ENCODE data around the gene GZF1. TPM values are rescaled to one million over a fixed set of nuclear protein-coding genes. Genes with fewer than 3 reads are reported as not detected.

GZF1 gene
- total RNA-seq, 4 donors from 2014 or later: 4.9 to 23.3 (median 13.3) TPM

DNA sequence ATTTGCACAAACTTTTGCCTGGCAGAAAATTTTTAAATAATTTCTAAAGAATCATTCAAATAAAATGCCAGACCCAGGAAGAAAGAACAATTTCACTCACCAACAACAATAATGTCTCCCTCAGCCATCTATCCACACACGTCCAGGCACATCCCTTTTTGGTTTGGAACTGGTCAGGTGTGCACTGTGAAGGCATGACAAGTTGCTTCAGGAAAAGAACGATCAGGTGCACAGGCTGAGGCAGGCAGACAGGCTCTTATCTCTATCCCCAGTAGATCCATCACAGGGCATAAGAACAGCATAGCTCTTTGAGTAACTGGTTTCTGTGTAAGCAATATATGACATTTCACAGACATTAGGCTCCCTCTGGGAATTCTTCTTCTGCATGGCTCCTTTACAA, 29.5 kb upstream of the GZF1 start:
- H3K4me3 ChIP-seq: no peak overlapping the region
- no peaks in the 10 kb centered on the region for H3K36me3 ChIP-seq
- no peaks in the 10 kb centered on the region for H3K4me1 ChIP-seq
- no peaks in the 10 kb centered on the region for H3K9me3 ChIP-seq
- H3K27ac ChIP-seq: no peak overlapping the region
- no peaks in the 10 kb centered on the region for H3K27me3 ChIP-seq
- no peak for DNase-seq
- intact Hi-C loops (cut with DNase I; ENCODE audit: low total_unique reads) (loop anchor here (10.0 kb wide), 1 partner anchor 648 kb away; no protein-coding TSS in a partner anchor), in situ Hi-C loops (cut with MboI; ENCODE audit: low pct_ligation_motif_present in 1 of 4, low pct_unique_long_range_greater_than_20kb in 1 of 4, low sequenced_read_pairs in 3 of 4) (loop anchor here in 2 of 4 donors (10.0 to 25.0 kb wide), 3 partner anchors 280 to 638 kb away; partner anchors contain the start of gene CST9 (in 1 of the 2))
- WGBS, 2 donors (ENCODE audit: low coverage in 1 of 2): 61 to 68% methylated on average over 2 of the region's 2 CpGs
- TF ChIP-seq, protein P1, sequence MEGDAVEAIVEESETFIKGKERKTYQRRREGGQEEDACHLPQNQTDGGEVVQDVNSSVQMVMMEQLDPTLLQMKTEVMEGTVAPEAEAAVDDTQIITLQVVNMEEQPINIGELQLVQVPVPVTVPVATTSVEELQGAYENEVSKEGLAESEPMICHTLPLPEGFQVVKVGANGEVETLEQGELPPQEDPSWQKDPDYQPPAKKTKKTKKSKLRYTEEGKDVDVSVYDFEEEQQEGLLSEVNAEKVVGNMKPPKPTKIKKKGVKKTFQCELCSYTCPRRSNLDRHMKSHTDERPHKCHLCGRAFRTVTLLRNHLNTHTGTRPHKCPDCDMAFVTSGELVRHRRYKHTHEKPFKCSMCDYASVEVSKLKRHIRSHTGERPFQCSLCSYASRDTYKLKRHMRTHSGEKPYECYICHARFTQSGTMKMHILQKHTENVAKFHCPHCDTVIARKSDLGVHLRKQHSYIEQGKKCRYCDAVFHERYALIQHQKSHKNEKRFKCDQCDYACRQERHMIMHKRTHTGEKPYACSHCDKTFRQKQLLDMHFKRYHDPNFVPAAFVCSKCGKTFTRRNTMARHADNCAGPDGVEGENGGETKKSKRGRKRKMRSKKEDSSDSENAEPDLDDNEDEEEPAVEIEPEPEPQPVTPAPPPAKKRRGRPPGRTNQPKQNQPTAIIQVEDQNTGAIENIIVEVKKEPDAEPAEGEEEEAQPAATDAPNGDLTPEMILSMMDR (IDR thresholded peaks at IDR 0.05): no peak
- TF ChIP-seq POLR2AphosphoS5 (IDR thresholded peaks at IDR 0.05): no peak
- no peak for TF ChIP-seq EP300 (IDR thresholded peaks at IDR 0.05; ENCODE audit: low read depth)

DNA sequence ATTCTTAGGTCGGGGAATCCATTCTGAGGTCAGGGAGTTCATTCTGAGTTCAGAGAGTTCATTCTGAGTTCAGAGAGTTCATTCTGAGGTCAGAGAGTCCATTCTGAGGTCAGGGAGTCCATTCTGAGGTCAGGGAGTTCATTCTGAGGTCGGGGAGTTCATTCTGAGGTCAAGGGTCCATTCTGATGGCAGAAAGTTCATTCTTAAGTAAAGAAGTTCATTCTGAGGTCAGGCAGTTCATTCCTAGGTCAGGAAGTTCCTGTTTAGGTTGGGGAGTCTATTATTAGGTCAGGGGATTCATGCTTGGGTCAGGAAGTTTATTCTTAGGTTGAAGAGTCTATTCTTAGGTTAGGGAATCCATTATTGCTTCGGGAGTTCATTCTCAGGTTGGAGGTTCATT, 27.9 kb upstream of the GZF1 start:
- TF ChIP-seq POLR2A (IDR thresholded peaks at IDR 0.05): no peak
- no peaks in the 10 kb centered on the region for H3K36me3 ChIP-seq
- WGBS, 2 donors (ENCODE audit: low coverage in 1 of 2): 62% methylated on average over 3 of the region's 3 CpGs; no CpG with 5 or more reads in 1 of the 2 donors
- H3K4me3 ChIP-seq: no peak overlapping the region
- no peak overlapping the region for H3K27ac ChIP-seq
- H3K9me3 ChIP-seq: no peaks in the 10 kb centered on the region
- intact Hi-C loops (cut with DNase I; ENCODE audit: low total_unique reads): loop anchor here (10.0 kb wide), 1 partner anchor 649 kb away; no protein-coding TSS in a partner anchor
- in situ Hi-C loops (cut with MboI; ENCODE audit: low pct_ligation_motif_present in 1 of 4, low pct_unique_long_range_greater_than_20kb in 1 of 4, low sequenced_read_pairs in 3 of 4): loop anchor here in 2 of 4 donors (10.0 to 25.0 kb wide), 3 partner anchors 278 to 639 kb away; partner anchors contain the start of gene CST9 (in 1 of the 2)
- DNase-seq: no peak
- no peaks in the 10 kb centered on the region for H3K27me3 ChIP-seq
- H3K4me1 ChIP-seq: no peaks in the 10 kb centered on the region

DNA sequence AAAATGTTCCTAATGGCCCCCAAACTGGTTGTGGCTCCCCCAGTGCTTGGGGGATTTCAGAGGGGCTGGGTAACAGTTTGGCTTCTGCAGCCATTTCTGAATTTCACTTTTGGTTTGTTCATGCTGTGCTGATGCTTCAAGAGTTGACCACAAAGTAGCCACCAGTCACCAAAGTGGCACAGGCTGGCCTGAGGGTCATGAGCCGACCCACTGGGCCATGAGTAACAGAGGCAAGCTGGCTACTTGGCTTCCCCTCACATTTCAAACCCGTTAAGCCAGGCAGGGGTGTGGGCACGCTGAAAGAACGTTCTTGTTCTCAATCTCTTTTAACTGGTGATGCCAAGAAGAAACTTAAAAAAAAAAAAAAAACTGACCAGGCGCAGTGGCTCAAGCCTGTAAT, 26.5 kb upstream of the GZF1 start:
- Histone ChIP-seq H3K27me3 (no peaks in the 10 kb centered on the region), H3K36me3 (no peaks in the 10 kb centered on the region), H3K4me3 (no peak overlapping the region), H3K27ac (no peak overlapping the region), H3K9me3 (no peaks in the 10 kb centered on the region), H3K4me1 (no peaks in the 10 kb centered on the region)
- in situ Hi-C loops (cut with MboI; ENCODE audit: low pct_ligation_motif_present in 1 of 4, low pct_unique_long_range_greater_than_20kb in 1 of 4, low sequenced_read_pairs in 3 of 4): loop anchor here in 2 of 4 donors (10.0 to 25.0 kb wide), 3 partner anchors 277 to 641 kb away; partner anchors contain the start of gene CST9 (in 1 of the 2)
- TF ChIP-seq POLR2A (IDR thresholded peaks at IDR 0.05) (no peak), EP300 (IDR thresholded peaks at IDR 0.05; ENCODE audit: low read depth) (no peak), POLR2AphosphoS5 (IDR thresholded peaks at IDR 0.05) (no peak)
- TF ChIP-seq, protein P1 (IDR thresholded peaks at IDR 0.05): no peak
- no peak for DNase-seq
- WGBS, 2 donors (ENCODE audit: low coverage in 1 of 2): 88 to 100% methylated on average over 1 to 5 of the region's 5 CpGs
- intact Hi-C loops (cut with DNase I; ENCODE audit: low total_unique reads): loop anchor here (10.0 kb wide), 1 partner anchor 651 kb away; no protein-coding TSS in a partner anchor

DNA sequence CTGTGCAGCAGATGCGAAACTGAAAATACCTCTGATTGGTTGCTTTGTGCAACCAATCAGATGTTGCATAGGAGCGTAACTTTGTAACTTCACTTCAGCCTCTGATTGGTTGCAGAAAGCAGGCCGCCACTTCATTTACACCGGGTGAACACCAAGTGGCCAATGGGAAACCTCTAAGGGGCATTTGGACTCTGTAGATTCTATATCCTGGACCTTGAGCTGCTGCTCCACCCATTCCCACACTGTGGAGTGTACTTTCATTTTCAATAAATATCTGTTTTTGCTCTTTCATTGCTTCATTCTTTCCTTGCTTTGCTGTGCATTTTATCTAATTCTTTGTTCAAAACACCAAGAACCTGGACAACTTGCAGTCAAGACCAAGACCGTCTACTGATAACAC, 25.5 kb upstream of the GZF1 start:
- Histone ChIP-seq H3K4me3 (no peak overlapping the region), H3K4me1 (no peaks in the 10 kb centered on the region), H3K27me3 (no peaks in the 10 kb centered on the region), H3K27ac (no peak overlapping the region), H3K9me3 (no peaks in the 10 kb centered on the region), H3K36me3 (no peaks in the 10 kb centered on the region)
- intact Hi-C loops (cut with DNase I; ENCODE audit: low total_unique reads): loop anchor here (10.0 kb wide), 1 partner anchor 652 kb away; no protein-coding TSS in a partner anchor
- in situ Hi-C loops (cut with MboI; ENCODE audit: low pct_ligation_motif_present in 1 of 4, low pct_unique_long_range_greater_than_20kb in 1 of 4, low sequenced_read_pairs in 3 of 4): loop anchor here in 2 of 4 donors (10.0 to 25.0 kb wide), 3 partner anchors 276 to 642 kb away; partner anchors contain the start of gene CST9 (in 1 of the 2)
- 93 to 100% methylated on average over 1 to 5 of the region's 5 CpGs for WGBS, 2 donors (ENCODE audit: low coverage in 1 of 2)
- no peak for TF ChIP-seq POLR2A (IDR thresholded peaks at IDR 0.05)
- TF ChIP-seq POLR2AphosphoS5 (IDR thresholded peaks at IDR 0.05): no peak
- TF ChIP-seq EP300 (IDR thresholded peaks at IDR 0.05; ENCODE audit: low read depth): no peak
- TF ChIP-seq, protein P1 (IDR thresholded peaks at IDR 0.05): no peak
- no peak for DNase-seq

Measured in transverse colon (tissue), 4 donors.